Hematopoietic multipotent progenitor cell treated with erythropoietin and hydrocortisone succinate and interleukin-3 and kit ligand, for 6 days (in vitro differentiated cells): ENCODE measurements around the gene DEAF1.
"Not testable (repeated sequence)": the region's sequence is repeated elsewhere in the genome, so short reads cannot be mapped to it uniquely, and the experiment has no call there.

Source experiments
- DNase-seq: peaks from one replicate; pipeline ENCODE4 v3.0.0-alpha.2; 2015

DEAF1 gene

DNA sequence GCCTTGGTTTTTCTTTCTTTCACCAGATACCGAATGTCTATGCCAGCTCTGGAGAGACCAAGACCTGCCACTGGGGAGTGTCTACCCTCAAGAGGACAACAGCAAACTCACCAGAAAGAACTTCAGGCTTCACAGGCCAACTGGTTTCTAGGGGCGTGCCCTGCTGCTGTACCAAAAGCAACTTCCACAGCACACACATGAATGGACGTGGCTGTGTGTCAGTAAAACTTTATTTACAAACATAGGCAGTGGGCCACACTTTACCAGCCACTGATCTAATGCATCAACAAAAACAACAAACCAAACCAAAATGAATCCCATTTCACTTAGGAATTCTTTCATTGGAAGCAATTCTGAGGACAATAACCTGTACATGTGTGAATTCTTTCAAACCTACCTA lies 16.7 kb downstream of the DEAF1 start:
- DNase-seq = no peak

DNA sequence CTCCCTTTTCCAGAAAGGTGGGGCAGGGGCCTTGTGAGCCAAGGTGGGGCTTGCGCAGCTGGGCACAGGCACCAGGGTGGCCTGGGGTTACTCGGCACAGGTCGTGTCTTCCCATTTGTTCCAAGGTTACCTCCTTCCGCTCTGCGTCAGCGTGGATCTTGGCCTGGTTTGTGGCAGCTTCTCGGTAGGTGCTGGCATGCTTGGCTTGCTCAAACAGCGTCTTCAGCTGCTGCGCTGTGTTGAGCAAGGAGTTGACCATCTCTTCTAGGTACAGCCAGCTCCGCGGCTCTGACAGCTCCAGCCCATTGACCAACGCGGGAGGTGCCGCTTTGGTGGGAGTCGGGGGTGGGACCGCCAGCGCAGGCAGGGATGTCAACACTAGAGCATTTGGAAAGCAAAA lies 20.6 kb downstream of the DEAF1 start:
- DNase-seq = no peak

DNA sequence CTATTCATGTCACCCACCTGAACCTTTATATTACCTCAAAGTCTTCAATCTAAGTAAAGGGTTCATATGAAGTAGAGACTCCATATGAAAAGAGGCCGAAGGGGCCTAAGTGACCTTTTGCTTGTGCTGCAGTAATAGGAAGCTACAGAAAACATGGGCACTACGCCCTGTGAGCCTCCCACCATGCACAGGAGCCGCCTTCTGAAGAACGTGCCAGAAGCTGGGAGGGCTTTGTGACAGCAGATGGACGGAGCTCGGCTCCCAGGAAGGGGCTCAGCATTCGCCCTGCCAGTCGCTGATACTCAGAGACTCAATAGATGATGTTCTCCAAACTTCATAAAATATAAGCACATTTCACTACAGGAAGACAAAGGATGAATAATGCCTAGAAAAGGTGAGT lies 21.2 kb downstream of the DEAF1 start:
- DNase-seq = no peak

DNA sequence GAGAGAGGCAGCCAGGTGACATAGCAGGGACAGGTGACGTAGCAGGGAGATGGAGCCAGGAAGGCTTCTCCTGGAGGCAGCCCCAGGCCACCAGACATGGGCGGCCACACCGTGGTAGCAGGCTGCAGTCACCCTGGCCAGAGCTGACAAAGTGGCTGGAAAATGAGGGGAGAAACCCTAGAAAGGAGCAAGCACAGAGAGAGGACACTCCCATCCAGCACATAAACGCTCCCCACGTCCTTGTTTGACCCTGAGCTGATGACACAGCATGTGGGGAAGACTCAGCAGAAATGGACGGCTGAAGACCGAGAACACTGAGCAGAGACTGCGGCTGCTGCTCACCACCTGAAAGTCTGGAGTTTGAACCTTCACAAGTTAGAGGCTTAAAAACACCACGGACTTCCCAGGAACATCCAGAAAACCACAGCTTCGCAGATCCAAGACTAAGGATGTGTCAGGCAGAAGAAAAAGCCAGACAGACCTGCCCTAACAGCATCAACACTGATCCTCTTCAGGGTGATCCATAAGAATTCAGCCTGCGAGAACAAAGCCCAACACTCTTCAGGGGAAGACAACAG lies 29.2 kb downstream of the DEAF1 start:
- DNase-seq = peak; percentile 82

DNA sequence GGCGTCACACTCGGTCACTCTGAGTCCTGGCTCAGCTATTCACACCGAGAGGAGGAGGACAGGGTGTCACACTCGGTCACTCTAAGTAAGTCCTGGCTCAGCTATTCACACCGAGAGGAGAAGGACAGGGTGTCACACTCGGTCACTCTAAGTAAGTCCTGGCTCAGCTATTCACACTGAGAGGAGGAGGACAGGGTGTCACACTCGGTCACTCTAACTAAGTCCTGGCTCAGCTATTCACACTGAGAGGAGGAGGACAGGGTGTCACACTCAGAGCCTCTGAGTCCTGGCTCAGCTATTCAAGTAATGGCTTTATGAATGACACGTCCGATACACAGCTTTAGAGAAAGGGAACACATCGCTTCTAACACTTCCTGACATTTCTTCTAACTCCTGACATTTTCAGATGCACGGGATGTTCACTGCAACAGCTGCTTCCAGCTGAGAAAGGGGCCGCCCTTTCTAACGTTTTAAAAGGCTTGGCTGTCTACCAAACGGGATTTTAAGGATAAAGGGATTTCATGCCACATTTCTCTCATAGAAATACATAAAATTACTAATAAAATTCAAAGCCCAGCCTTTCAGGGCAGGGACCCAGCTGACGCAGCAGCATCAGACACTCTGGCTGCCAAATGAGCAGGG lies 29.8 kb downstream of the DEAF1 start:
- no peak for DNase-seq

DNA sequence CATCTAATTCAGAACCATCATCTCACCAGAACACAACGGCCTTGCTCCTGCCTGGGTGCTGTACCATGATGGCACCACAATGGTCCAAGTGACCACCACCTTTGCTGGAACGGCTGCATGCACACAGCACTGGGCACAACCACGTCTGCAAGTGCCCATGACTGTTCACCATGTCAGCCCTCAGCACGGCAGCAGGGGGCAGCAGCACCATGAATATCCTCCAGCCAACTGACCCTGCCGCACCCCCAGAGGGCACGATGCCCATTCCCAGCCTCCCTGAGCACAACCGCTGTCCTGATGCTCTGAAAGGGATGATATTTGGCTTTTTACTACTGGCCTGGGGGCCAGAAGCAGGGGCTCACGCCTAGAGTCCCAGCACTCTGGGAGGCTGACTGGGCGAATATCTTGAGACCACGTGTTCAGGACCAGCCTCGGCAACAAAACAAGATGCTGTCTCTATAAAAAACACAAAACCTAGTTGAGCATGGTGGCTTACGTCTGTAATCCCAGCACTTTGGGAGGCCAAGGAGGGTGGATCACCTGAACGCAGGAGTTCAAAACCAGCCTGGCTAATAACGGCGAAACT lies 32.2 kb downstream of the DEAF1 start:
- DNase-seq = peak; percentile 73

DNA sequence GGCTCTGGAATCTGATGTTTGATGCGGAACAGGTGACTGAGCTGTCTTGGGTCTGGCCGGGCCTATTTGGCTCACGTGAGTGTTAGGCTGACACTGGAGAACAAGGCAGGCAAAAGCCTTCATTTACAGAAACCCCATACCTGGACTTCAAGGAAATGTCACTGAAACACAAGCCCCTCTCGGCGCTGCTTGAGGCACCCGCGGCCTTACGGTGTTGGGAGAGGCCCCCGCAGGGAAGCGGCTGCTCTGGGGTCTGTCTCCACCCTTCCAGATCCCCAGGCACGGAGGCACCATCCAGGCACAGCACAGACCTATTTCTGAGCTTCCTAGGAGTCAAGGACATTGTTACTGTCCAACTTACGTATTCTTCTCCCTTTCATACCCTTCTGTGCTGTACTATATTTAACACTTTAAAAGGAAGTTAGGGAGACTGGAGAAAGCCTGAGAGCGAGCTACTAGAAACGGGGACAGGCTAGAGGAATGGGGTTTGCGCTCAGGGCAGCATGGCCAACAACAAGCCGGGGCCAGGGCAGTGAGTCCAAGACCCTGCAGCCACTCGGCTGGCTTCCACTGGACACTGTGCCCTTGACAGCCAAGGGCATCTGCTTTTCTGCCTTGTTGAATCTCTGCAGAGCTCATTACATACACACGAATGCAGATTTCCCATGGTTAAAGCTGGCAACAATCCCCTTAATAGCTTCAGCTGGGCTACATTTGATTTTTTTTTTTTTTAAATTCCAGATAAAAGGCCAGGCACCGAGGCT lies 34.2 kb downstream of the DEAF1 start:
- no peak for DNase-seq

DNA sequence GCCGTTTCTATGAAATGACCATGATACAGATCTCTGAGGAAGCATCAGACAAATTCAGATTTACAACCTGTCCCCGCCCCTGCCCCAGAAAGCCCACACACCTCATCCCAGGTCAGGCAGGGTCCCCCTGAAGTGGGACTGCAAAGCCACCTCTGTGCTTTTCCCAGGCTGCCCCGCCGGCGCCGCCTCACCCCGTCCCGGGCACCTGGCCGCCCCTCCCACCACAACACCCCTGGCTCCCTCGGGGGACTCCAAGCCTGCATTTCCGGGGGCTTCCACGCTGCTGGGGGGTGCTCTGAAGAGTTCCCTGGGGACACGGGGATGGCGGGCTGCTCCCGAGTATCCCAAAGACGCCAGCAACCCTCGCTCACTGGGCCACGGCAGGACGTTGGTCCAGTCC lies 34.7 kb downstream of the DEAF1 start:
- no peak for DNase-seq

DNA sequence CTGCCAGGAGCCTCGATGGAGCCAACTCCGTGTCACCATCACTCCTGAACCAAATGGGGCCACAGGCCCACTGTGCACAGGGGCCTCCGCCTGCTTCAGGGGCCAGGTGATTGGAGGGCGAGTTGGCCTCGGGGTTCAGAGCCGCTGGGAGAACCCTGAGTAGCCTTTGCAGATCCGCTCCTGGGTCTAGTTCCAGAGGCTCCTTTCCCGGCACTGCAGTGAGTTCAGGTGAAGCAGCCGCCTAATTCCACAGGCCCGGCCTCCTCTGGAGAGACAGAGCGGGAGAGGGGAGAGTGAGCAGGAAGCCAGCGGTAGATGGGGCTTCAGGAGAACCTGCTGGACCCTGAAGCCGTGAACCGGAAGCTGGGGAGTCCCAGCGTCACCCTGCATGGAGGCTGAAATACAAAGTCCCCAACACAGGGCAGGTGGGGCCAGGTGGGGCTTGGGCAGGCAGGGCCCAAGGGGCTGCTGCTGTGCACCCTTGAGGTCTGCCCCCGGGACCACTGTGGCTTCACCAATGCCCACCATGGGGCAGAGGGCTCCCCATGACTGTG lies 35.4 kb downstream of the DEAF1 start:
- DNase-seq = no peak

DNA sequence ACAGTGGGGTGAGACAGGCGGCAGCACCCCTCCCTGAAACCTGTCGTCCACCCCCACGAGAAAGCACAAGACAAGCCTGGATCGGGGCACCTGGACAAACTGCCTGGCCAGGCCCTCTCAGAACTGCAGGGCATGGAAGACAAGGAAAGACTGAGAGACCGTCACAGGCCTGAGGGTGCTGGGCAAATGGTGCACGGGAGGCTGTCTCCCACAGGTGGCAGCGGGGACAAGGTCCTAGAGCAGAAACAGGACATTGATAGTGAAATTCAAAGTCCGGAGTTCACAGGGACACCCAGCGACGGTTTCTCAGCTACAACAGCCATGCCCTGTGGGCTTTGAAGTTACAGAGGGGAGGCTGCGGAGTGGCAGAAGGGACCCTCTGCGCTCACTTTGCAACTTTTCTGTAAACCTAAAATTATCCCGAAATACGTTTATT lies 37.3 kb downstream of the DEAF1 start:
- DNase-seq = no peak

DNA sequence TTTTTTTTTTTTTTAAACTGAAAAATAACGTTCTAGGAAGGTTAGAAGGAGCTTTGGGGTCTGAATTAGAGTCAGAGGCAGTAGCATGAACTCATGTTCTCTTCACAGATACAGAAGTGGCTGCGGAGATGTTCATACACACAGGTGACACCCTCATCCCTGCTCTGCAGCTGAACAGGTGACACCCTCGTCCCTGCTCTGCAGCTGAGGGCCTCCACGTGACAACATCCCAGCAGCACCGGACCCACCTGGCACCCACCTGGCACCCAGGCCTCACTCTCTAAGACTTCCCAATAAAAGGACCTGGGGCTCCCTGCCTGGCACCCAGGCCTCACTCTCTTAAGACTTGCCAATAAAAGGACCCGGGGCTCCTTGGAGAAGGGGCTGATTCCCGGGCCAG lies 38.2 kb downstream of the DEAF1 start:
- DNase-seq = no peak

DNA sequence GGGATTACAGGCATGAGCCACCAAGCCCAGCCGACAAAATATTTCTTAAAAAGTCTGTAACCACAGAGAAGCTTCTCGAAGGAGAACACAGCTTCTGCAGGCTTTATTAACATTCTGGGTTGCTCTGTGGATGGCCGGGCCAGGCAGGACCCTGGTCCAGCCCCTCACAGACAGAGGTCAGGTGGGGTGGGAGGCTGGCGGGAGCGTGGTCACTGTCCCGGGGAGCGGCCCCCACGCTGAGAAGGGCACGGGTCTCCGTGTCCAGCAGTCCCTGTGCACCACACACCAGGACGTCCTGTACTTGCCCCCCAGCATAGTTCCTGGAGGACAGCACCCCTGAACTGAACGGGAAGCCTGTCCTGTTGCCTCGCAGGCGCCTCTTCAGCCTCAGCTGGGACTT lies 38.6 kb downstream of the DEAF1 start:
- no peak for DNase-seq

DNA sequence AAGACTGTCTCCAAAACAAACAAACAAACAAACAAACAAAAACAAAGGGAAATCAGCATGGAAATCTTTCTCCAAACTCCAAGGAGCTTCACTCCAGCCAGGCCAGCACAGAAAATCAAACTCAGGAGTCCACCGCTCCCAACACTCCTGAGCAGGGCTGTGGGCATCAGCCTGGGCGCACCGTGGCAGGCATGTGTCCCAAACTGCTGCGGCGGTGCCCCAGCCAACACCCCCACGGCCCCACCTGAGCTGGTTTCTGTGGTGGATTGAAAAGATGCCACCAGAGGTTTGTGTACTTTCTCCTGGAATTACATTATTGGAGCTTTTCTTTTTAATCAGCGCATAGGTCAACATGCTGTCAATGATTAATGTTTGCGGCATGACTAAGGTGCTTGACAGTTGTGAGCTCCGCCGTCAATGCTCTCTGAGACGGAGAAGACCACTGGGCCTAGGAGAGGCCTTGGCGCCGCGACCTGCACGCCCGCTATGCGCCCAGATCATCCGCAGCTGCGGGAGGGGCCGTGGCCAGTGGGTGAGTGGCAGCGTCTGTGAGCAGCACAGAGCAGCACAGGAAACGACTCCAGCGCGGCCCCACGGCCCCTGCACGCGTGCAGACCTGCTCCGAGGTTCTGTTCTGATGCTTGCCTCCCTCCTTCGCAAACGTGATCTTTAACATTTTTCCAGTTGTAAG lies 39.8 kb downstream of the DEAF1 start:
- DNase-seq = no peak

DNA sequence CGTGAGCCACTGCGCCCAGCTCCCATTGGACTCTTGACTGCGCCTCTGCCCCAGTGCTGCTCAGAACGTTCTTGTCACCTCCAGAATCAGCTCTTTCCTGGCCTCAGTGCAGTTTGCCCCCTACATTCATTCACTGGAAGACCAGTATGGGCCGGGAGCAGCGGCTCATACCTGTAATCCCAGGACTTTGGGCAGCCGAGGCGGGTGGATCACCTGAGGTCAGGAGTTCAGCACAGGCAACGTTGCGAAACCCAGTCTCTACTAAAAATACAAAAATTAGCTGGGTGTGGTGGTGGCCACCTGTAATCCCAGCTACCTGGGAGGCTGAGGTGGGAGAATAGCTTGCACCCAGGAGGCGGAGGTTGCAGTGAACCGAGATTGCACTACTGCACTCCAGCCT lies 40.6 kb downstream of the DEAF1 start:
- DNase-seq = not testable (repeated sequence)

DNA sequence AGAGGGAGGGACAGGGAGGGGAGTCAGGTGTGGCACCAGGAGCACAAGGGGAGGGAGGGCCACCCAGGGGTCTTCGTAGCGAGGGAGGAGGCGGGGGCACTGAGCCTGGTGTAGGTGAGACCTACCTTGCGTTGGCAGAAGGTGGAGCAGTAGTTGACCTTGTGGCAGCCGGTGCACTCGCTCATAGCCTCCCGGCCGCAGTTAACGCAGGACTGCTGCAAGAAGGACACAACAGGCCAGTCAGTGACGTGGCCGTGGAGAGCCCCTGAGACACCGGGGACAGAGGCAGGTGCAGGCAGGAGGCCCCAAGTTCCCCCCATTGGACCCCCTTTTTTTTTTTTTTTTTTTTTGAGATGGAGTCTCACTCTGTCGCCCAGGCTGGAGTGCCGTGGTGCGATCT lies 41.2 kb downstream of the DEAF1 start:
- DNase-seq = no peak

DNA sequence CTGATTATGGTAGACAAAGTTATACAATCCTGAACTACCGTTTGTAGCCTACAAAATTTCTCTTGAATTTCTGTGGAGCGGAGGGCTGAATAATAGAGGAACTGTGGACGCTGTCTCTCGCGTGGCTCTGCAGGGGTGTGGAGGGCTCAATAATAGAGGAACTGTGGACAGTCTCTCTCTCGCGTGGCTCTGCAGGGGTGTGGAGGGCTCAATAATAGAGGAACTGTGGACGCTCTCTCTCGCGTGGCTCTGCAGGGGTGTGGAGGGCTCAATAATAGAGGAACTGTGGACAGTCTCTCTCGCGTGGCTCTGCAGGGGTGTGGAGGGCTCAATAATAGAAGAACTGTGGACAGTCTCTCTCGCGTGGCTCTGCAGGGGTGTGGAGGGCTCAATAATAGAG lies 41.9 kb downstream of the DEAF1 start:
- not testable (repeated sequence) for DNase-seq

DNA sequence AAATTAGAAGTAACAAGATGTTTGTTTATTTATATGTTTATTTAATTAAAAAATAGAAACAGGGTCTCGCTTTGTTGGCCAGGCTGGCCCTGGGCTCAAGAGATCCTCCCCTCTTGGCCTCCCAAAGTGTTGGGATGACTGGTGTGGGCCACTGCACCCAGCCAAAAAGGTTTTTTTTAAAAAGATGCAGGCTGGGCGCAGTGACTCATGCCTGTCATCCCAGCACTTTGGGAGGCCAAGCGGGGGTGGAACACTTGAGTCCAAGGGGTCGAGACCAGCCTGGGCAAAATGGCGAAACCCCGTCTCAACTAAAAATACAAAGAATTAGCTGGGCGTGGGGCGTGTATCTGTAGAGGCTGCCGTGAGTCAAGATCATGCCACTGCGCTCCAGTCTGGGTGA lies 44.5 kb downstream of the DEAF1 start:
- no peak for DNase-seq

DNA sequence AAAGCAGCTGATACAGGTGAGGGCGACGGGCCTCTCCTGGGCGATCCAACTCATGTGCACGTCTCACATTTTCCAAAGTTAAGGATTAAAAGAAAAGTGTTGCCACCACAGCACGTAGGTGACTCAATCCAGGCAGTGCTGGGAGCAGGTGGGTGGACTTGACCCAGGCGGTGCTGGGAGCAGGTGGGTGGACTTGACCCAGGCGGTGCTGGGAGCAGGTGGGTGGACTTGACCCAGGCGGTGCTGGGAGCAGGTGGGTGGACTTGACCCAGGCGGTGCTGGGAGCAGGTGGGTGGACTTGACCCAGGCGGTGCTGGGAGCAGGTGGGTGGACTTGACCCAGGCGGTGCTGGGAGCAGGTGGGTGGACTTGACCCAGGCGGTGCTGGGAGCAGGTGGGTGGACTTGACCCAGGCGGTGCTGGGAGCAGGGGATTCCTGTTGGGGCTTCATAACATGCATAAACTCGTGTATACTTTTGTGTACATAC lies 47.3 kb downstream of the DEAF1 start:
- DNase-seq = not testable (repeated sequence)

DNA sequence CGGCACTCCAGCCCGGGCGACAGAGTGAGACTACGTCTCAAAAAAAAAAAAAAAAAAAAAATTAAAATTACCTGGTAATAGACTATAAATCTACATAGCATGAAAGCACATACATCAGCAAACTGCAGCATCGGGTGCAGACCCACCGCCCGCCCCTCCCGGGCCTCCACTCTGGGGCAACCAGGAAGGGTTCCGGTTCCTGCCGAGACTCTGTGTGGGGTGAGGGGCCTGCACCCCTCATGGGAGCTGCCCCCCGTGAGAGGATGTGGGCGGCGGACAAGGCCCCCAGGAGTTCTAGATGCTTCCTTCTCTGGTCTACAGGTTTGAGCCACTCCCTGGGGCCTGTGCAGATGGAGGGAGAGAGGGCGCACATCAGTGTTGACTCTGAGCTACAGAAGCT lies 48.8 kb downstream of the DEAF1 start:
- no peak for DNase-seq

DNA sequence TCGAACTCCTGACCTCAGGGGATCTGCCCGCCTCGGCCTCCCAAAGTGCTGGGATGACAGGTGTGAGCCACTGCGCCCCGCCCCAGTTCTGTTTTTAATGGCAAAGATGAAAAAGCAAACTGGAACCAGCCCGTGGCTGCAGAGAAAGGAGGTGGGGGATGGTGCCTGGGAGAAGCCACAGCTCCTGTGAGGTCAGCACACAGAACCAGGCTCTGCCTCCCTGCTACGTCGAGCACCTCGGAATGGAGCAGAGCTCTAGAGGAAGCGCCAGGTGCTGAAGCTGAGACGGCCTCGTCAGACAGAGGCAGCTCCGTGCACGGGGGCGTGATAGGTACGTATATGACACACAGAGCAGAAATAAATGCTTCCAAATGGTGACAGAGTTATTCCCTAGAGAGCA lies 49.5 kb downstream of the DEAF1 start:
- no peak for DNase-seq

DNA sequence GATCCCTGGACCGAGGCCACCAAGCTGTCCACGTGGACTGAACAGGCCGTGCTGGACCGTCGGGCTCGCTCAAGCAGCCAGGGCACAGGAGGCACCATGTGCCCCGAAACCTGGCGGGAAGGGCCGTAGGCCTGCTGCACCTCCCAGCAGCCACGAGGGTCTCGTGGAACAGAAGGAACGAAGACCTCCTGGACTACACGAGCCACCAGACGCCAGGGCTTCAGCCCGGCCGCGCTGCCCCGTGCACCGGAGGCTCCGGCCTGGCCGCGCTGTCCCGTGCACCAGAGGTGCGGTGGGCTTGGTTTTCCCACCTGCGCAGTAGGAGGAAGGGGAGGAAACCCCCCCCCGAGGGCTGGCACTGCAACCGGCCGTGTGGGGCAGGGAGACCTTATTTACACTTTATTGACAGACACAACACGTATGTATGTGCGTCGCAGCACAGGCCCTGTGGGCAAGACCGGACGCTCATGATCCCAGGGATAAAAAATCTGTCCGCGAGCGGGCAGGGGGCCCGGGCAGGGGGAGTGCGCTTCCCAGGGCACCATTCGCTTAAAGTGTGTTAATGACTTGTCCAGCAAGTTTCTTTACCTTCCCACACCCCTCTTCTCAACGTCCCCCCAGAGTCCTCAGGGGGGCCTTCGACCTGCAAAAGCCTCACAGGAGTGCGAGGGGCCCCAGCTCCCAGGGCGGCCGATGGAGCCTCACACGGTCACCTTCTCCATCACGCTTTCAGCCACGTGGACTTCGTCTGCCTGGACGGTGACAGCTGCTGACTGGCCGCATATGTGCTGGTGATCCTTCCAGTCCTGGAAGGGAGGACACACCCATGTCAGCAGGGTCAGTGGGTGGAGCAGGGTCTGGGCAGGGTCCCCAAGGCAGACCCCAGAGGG lies 50.9 kb downstream of the DEAF1 start:
- no peak for DNase-seq

DNA sequence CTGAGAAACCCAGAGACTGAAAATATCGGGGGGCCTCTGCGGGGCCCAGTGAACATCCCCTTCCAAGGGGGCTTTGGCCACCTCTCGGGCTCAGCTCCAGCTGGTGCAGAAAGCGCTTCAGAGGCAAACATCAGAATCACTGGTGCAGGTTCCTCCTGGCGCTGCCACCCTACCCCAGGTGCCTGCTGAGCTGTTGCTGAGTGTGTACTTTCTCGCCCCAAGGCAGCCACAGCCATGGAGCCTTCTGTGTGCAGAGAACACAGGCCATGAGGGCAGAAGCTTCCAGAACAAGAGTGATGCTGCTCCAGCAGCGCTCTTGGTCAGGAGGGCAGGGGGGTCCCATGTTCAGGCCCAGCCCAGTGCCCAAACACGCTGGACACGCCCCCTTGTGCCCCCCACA lies 51.7 kb downstream of the DEAF1 start:
- DNase-seq = no peak
